NCI-H345 treated with DMSO at 0.1 percent for 48 hours (cell line): ENCODE measurements around the gene NOXO1.

Experiments used
- DNase-seq: peaks from one replicate; lab custom pipeline; 2025; ENCODE audit not compliant: unreplicated experiment; lab: John Stamatoyannopoulos, UW

Gene NOXO1

GRCh38 chr16:1998360-1998835 is 17.1 kb upstream of the NOXO1 start:
- no peak for DNase-seq

DNA sequence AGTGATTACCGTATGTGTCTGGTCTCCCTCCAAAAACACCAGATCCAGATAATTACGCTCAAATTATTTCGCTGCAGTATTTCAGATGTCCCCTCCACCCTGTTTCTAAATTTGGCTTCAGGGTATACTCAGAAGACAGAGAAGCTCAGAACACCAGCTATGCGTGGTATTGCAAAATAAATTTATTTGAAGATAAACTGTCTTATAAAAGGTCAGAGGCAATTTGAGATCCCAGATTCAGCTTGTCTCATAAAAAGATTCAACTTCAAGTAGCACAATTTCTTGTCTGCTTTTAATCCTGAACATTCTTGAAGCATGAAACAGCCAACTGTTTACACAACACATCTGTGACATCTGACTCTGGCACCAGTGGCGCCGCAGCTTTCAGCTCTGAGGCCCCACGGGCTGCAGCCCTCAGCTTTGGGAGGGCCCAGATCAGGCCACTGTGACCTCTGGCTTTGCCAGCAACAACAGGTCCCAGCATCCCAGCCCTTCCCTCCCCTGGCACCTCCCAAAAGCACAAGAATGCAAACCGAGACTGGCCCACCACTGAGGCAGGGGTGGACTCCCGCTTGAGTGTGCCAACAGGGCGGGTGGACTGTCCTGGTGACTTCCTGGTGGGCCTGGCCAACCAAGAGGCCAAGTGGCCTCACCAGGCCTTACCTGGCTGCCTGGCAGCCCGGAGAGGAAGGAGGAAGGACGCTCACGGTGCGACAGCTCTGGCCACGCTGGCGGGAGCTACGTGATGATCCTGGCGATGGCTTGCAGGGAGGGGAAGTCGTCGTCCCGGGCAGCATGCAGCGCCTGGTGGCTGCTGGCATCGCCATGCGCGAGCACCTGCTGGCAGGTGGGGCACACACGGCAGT is 16.5 kb upstream of the NOXO1 start:
- no peak for DNase-seq

DNA sequence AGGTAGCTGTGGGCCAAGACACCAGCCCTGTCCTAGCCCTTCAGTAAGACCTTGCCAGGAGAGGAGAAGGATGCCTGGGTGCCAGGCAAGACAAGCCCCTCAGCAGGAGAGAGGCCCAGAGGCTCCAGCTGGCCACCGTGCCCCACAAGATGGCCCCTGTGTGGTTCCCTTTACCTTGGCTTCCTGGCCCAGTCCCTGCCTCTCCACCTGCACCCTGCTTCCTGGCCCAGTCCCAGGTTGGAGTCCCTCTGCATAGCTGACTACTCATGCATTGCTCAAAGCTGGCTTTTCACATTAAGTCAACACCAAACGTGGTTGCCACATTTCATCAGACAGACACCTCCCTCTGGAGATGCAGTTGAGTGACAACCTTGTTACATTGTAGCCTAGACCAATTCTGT is 12.5 kb upstream of the NOXO1 start:
- no peak for DNase-seq

DNA sequence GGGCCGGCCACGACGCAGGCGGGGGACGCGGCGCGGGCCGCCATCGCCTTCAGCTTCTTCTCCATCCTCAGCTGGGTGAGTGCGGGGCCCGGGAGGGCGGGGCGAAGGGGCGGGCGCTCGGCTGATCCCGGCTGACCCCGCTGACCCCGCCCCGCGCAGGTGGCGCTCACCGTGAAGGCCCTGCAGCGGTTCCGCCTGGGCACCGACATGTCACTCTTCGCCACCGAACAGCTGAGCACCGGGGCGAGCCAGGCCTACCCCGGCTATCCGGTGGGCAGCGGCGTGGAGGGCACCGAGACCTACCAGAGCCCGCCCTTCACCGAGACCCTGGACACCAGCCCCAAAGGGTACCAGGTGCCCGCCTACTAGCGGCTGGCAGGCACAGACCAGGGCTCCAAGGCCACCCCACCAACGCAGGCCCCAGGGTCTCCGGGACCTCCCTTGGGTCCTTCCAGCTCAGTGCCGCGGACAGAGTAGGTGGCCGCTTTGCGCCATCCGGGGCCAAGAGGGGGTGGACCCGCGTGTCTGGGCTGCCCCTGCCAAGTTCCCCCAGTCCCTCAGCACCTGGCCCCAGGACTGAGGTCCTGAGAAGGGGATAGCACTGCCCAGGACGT is 11.5 kb upstream of the NOXO1 start:
- DNase-seq, result no peak

- no peak for DNase-seq
These were observed 10.9 kb upstream of the NOXO1 start for GRCh38 chr16:1991948-1992703.

DNA sequence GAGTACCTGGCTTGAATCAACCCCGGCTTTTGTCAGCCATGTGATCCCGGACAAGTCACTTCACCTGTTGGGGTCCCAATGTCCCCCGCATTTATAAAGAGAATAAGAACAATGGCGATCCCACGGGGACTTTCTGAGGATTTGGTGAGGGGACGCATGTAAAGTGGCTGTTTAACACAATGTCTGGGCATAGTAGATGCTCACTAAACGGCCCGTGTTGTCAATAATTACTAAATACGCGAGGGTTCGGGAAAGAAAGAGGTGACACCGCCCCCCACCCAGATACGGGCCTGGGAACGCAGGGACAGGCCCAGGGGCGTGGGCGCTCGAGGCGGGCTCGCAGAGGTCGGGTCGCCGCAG is 10.3 kb upstream of the NOXO1 start:
- DNase-seq, result no peak

DNA sequence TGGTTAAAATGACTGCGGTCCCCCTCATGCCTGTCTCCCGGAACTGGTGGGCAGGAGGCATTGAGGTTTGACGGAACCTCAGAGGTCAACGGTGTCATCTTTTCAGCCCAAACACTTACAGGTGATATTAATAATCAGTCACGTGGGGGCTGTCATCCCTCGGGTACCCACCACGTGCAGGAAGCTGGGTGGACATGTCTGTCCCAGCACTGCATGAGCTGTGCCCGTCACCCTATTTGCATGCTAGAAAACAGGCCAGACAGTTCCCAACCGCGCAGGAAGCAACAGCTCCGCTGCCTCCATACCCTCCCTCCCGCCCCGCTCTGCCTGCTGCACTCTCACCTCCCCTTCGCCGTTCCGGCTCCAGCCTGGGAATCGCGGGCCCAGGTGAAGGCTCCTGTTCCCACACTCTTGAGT is 9.9 kb upstream of the NOXO1 start:
- DNase-seq, result no peak

DNA sequence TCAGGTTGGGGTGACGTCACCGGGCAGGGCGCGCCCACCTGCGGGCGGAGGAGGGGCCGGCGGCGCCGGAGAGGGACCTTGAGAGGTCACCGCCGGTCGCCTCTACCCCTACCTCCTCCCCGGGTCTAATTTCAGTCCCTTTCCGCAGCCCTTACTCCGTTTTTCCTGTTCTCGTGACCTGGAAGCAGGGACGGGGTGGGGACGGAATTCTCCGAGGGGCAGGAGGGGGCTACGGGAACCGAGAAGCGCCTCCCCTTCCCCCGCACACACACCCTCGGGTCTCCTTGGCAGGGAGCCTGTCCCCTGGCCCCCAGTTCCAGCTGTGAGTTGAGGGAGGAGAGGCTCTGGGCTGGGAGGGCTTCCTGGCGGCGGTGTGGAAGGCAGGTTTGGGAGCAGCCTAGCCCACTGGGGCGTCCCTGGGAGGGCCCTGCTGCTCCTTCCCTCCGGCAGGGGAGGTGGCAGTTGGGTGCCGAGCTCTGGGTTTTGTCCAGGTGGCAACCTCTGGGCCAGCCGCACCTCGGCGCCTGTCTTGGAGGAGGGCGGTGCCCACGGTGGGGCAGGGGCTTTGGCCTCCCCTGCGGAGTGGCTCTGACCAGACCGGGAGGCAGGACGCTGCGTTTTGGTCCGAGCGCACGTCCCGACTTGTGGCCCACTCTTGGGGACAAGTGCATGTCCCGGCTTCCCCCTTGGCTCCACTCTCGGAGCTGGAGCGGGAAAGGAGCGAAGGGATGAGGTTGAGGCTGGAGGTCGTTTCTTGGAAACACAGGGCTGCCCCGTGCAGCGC is 9.3 kb upstream of the NOXO1 start:
- peak; percentile 21 for DNase-seq

DNA sequence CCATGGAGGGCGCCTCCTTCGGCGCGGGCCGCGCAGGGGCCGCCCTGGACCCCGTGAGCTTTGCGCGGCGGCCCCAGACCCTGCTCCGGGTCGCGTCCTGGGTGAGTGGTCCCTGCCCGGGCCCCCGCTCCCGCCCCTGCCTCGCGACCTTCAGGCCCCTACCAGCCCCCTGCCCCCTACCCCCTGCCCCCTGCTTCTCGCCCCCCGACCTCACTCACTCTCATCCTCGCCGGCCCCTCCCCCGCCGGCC is 8.8 kb upstream of the NOXO1 start:
- no peak for DNase-seq

DNA sequence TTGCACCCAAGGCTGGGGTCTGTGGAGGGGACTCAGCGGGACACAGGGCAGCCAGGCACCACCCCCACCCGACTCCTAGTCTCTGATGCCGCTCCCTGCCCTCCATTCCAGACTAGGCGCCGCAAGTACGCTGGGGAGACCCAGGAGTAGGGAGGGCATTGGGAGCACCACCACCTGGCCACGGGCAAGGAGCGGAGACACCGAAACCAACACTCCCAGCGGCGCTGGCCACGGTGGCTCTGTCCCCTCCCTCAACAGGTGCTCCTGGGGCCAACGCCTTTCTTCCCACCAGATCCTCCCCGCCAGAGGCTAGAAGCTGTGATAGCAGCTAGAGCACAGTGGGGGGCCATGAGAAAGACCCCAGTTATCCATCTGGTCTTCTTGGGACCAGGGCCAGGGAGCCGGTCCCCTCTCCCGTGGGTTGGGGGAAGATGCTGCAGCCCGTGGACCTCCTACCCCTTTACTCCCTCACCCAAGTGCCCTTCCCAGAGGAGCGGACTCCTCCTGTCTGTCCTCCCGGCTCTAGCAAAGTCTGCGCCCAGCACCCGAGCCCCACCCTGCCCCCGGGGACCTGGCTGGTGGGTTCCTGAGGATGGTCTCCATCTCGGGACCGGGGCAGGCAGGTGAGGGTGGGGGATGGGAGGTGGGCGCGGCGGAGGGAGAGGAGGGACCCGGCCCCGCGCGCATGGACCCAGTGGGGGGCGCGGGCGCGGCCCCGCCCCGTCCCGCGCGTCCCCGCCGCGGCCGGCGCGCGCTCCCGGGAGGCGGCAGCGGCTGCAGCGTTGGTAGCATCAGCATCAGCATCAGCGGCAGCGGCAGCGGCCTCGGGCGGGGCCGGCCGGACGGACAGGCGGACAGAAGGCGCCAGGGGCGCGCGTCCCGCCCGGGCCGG is 8.2 kb upstream of the NOXO1 start, which contains the start of gene SYNGR3:
Gene SYNGR3, plus strand, starts transcription at position 762 of the 892 bp plus-strand sequence. CDS start 133 bp downstream, outside the sequence.
- DNase-seq, result peak; percentile 34

DNA sequence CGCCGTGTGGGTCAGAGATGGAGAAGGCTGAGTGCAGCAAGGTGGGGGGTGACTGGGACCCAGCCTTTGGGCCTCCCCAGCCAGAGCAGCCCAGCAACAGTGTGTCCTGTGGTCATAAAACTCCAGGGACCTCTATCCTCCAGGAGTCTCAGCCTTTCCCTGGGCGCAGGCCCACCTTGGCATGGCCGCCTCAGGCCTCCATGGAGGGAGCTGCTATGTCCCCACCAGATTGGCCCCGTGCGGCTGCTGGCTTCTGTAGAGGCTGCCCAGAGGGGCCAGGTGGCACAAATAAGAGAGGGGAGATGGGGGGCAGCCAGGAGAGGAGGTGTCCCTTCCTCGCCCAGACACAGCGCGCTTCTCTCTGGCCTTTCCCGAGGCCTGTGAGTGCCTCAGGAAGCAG is 5.9 kb upstream of the NOXO1 start:
- DNase-seq, result no peak

GRCh38 chr16:1985466-1986150 is 4.3 kb upstream of the NOXO1 start:
- no peak for DNase-seq

- DNase-seq, result no peak
These were observed 3.3 kb upstream of the NOXO1 start for GRCh38 chr16:1984347-1985225.

DNA sequence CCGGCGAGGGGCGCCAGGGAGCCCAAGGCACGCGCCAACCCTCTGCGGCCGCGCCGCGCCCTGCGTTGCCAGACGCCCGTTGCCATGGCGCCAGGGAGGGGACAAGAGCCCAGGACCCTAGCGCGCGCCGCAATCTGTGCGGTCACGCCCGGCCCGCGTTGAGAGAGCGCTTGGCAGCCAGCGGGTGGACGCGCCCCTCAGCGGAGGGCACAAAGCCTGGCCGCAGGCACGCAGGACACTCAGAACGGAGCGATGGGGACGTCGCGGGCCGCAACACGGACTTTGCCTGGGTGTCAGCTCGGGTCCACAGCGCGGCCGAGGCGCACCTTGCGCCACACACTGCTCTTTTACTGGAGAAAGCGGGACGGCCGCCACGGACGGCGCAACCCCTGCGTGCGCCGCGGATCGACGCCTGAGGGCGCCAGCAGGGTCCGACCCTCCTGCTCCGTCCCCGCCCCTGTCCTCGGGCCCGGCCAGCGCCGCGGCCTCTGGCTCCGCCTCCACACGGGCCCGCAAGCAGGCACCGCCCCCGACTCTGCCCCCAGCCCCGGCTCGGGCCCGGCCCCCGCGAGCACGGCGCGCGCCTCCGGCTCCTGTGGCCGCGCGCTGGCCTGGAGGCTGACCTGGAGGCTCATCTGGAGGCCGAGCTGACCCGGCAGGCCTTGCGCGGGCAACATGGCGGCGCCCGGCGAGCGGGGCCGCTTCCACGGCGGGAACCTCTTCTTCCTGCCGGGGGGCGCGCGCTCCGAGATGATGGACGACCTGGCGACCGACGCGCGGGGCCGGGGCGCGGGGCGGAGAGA is 2.5 kb upstream of the NOXO1 start, which contains the start of gene GFER:
Gene GFER, plus strand, starts transcription at position 650 of the 803 bp plus-strand sequence. Its CDS starts 26 bp downstream, at position 676.
- peak; percentile 72 for DNase-seq

- no peak for DNase-seq
These were observed 1.8 kb upstream of the NOXO1 start for GRCh38 chr16:1982991-1983543.

- DNase-seq, result peak; percentile 48
These were observed 754 bp upstream of the NOXO1 start for GRCh38 chr16:1982013-1982433.

DNA sequence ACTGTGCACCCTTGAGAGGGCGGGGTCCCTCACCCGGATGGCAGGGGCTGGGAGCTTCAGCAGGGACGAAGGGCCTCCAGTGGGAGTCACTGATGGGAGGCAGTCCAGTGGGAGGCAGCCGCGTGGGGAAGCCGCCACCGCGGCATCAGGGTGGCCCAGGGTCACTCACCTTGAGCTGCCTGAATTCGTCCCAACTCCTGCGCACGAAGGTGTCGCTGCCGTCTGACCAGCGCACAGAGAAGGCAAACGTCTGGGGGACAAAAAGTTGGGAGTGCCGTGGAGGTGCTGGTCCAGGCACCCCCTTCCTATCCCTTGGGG is 540 bp downstream of the NOXO1 start:
- no peak for DNase-seq
